ENCODE measurements around the gene FAM181A. TPM values are rescaled to one million over a fixed set of nuclear protein-coding genes. Genes with fewer than 3 reads are reported as not detected.

Gene FAM181A
- total and polyA plus RNA-seq, 2 experiments from 2014 or later = not detected

DNA sequence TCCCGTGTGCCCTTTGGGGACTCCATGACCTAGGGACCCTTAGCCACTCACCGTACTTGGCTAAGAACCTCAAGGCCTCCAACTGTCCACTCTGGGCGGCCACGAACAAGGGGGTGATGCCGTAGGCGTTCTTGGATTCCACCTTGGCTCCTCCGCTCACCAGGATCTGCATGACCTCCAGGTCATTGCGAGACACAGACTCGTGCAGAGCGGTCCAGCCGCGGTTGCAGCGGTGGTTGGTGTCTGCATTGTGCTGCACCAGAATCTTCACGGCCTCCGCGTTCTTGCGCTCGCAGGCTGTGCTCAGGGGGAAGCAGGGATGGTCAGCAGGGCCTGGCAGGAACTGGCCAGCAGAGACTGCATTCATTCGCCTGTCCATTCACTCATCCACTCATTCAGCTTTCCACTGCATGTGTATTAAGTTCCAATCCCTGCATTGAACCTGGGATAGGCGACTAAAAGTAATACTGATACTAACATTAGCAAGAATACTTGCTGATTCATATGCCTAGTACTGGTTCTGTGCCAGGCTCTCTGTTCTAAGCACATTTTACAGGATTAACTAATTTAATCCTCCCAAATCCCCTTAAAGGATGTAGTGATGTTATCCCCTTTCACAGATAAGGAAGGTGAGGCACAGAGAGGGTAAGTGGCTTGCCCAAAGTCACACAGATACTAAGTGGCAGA, 23.9 kb downstream of the FAM181A start:
- Histone ChIP-seq H3K4me1 (ENCODE audit: insufficient read depth) (no peaks in the 10 kb centered on the region), H4K20me1 (replicated peaks; ENCODE audit: insufficient read depth) (no peaks in the 10 kb centered on the region), H3K4me2 (no peak overlapping the region), H3K9me2 (ENCODE audit: insufficient read depth) (no peaks in the 10 kb centered on the region), H3K27me3 (ENCODE audit: insufficient read depth) (no peaks in the 10 kb centered on the region), H3K36me3 (ENCODE audit: insufficient read depth) (no peaks in the 10 kb centered on the region), H3K4me3 (no peak overlapping the region), H3K27ac (ENCODE audit: low read depth) (no peak overlapping the region), H3K79me2 (replicated peaks; ENCODE audit: insufficient read depth) (no peaks in the 10 kb centered on the region), H3F3A (replicated peaks; ENCODE audit: low read depth) (no peaks in the 10 kb centered on the region), H2AFZ (no peak overlapping the region)
- ATAC-seq (no peak), DNase-seq (ENCODE audit: low spot score) (no peak)
- peaks cover 7% of the 10 kb centered on the region for H3K27me3 Mint-ChIP-seq (ENCODE audit: insufficient read depth, low read depth, poor library complexity)
- no peaks in the 10 kb centered on the region for H3K9me3 Mint-ChIP-seq
- peaks cover 16% of the 10 kb centered on the region for H3K4me1 Mint-ChIP-seq
- H3K27ac Mint-ChIP-seq = no peak overlapping the region
- TF ChIP-seq EZH2 (IDR thresholded peaks at IDR 0.05; ENCODE audit: low read depth, unreplicated experiment) (no peak), ZNF462 (CRISPR knock-in tag; IDR thresholded peaks at IDR 0.05) (no peak), ZNF331 (CRISPR knock-in tag; IDR thresholded peaks at IDR 0.05; ENCODE audit: low read depth) (no peak), EZH2phosphoT487 (IDR thresholded peaks at IDR 0.05; ENCODE audit: unreplicated experiment) (no peak), STAT1 (IDR thresholded peaks at IDR 0.05; ENCODE audit: unreplicated experiment) (no peak), NANOG (IDR thresholded peaks at IDR 0.05; ENCODE audit: borderline replicate concordance) (no peak), POLR2AphosphoS5 (IDR thresholded peaks at IDR 0.05; ENCODE audit: low read depth) (no peak), JUNB (IDR thresholded peaks at IDR 0.05; ENCODE audit: unreplicated experiment) (no peak), ZNF114 (CRISPR knock-in tag; IDR thresholded peaks at IDR 0.05) (no peak)
- TF ChIP-seq, protein P1, sequence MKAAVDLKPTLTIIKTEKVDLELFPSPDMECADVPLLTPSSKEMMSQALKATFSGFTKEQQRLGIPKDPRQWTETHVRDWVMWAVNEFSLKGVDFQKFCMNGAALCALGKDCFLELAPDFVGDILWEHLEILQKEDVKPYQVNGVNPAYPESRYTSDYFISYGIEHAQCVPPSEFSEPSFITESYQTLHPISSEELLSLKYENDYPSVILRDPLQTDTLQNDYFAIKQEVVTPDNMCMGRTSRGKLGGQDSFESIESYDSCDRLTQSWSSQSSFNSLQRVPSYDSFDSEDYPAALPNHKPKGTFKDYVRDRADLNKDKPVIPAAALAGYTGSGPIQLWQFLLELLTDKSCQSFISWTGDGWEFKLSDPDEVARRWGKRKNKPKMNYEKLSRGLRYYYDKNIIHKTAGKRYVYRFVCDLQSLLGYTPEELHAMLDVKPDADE (IDR thresholded peaks at IDR 0.05) = no peak
- H3K4me3 Mint-ChIP-seq = no peak overlapping the region
- H3K36me3 Mint-ChIP-seq (ENCODE audit: low read depth) = no peaks in the 10 kb centered on the region
